ENCODE measurements around the gene SCYGR7. TPM values are rescaled to one million over a fixed set of nuclear protein-coding genes. Genes with fewer than 3 reads are reported as not detected.
"Not testable (repeated sequence)": the region's sequence is repeated elsewhere in the genome, so short reads cannot be mapped to it uniquely, and the experiment has no call there.

SCYGR7 gene
- total RNA-seq, 4 donors from 2014 or later: not detected

- TF ChIP-seq POLR2A (IDR thresholded peaks at IDR 0.05) (no peak), CTCF (IDR thresholded peaks at IDR 0.05 in 4 of 5, conservative IDR thresholded peaks at IDR 0.05 in 1 of 5) (no peak)
- intact Hi-C loops (cut with DNase I; ENCODE audit: low total_unique reads): no loop called here
- Histone ChIP-seq H3K4me1 (peaks cover 0 to 5% of the 10 kb centered on the region in 2 donors), H3K36me3 (no peaks in the 10 kb centered on the region), H3K4me3 (no peak overlapping the region), H3K27me3 (peaks cover 0 to 8% (median 0%) of the 10 kb centered on the region in 3 donors), H3K27ac (no peak overlapping the region), H3K9me3 (no peaks in the 10 kb centered on the region)
- in situ Hi-C loops (cut with MboI; ENCODE audit: low sequenced_read_pairs in 4 of 4): no loop called here
- ATAC-seq (no peak), DNase-seq (no peak)
Measured at GRCh38 chr2:227719641-227720040, 8.5 kb upstream of the SCYGR7 start.

DNA sequence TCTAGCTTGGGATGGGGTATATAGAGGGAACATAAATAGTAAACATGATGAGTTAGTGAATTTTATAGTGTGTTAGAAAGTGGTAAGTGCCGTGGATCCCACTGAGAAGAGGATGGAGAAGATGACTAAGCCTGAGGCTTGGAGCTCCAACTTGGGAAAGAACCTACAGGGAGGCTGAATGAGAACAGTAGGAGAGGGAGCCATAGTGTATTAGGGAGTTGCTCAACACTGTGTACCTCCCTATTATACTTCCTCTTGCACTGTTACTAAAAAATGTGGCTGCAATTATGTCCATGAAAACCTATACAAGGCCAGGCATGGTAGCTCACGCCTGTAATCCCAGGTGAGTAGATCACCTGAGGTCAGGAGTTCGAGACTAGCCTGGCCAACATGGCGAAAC, 7.5 kb upstream of the SCYGR7 start:
- no peak for TF ChIP-seq CTCF (IDR thresholded peaks at IDR 0.05 in 4 of 5, conservative IDR thresholded peaks at IDR 0.05 in 1 of 5)
- no peak for TF ChIP-seq POLR2A (IDR thresholded peaks at IDR 0.05)
- intact Hi-C loops (cut with DNase I; ENCODE audit: low total_unique reads): no loop called here
- in situ Hi-C loops (cut with MboI; ENCODE audit: low sequenced_read_pairs in 4 of 4): no loop called here
- no peak overlapping the region for H3K27ac ChIP-seq
- H3K27me3 ChIP-seq: peaks cover 0 to 8% (median 0%) of the 10 kb centered on the region in 3 donors
- no peak for ATAC-seq
- no peaks in the 10 kb centered on the region for H3K36me3 ChIP-seq
- H3K4me1 ChIP-seq: peaks cover 0 to 5% of the 10 kb centered on the region in 2 donors
- no peak overlapping the region for H3K4me3 ChIP-seq
- no peaks in the 10 kb centered on the region for H3K9me3 ChIP-seq
- no peak for DNase-seq

DNA sequence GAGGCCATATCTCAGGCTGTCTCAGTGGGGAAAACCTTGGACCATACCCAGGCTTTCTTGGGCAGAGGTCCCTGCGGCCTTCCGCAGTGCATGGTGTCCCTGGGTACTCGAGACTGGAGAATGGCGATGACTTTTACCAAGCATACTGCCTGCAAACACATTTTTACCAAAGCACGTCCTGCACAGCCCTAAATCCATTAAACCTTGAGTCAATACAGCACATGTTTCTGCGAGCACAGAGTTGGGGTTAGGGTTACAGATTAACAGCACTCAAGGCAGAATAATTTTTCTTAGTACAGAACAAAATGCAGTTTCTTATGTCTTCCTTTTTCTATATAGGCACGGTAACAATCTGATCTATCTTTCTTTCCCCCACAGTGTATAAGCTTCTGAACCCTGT, 5.3 kb upstream of the SCYGR7 start:
- H3K27me3 ChIP-seq; ATAC-seq; H3K27ac ChIP-seq; in situ Hi-C loops (cut with MboI; ENCODE audit: low sequenced_read_pairs in 4 of 4); H3K36me3 ChIP-seq; H3K9me3 ChIP-seq; H3K4me1 ChIP-seq; H3K4me3 ChIP-seq; intact Hi-C loops (cut with DNase I; ENCODE audit: low total_unique reads); DNase-seq: not testable (repeated sequence)

GRCh38 chr2:227724394-227725039, 3.6 kb upstream of the SCYGR7 start, which contains the start of gene SCYGR6:
Gene SCYGR6 (minus strand): TSS chr2:227724757. CDS start chr2:227724757, 0 bp downstream.
- ATAC-seq: no peak
- DNase-seq: no peak
- Histone ChIP-seq H3K9me3 (no peaks in the 10 kb centered on the region), H3K4me1 (no peaks in the 10 kb centered on the region), H3K27ac (no peak within 1 kb of the TSS), H3K4me3 (no peak within 1 kb of the TSS), H3K27me3 (peaks cover 0 to 4% (median 0%) of the 10 kb centered on the region in 3 donors), H3K36me3 (no peaks in the 10 kb centered on the region)
- intact Hi-C loops (cut with DNase I; ENCODE audit: low total_unique reads): no loop called here
- in situ Hi-C loops (cut with MboI; ENCODE audit: low sequenced_read_pairs in 4 of 4): no loop called here
- TF ChIP-seq CTCF (IDR thresholded peaks at IDR 0.05 in 4 of 5, conservative IDR thresholded peaks at IDR 0.05 in 1 of 5): no peak
- TF ChIP-seq POLR2A (IDR thresholded peaks at IDR 0.05): no peak

DNA sequence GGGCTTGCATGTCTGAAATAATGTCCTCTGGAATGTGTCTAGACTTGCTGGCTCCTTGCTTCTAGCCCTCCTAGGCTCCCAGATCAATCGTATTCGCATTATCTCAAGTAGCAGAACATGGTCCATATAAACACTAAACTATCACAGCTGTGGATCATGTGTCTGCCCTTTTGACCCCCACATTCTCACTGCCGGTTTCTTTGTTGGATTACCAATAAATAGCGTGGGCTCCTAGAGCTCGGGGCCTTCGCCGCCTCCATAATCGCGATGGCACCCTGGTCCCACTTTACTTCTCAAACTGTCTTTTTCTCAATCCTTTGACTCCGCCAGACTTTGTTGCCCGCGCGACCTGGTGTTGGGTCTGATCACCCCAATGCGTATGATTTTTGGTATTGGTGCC, 11.2 kb downstream of the SCYGR7 start:
- in situ Hi-C loops (cut with MboI; ENCODE audit: low sequenced_read_pairs in 4 of 4): no loop called here
- intact Hi-C loops (cut with DNase I; ENCODE audit: low total_unique reads): no loop called here
- Histone ChIP-seq H3K36me3 (no peaks in the 10 kb centered on the region), H3K4me1 (no peaks in the 10 kb centered on the region), H3K4me3 (no peak overlapping the region), H3K9me3 (no peaks in the 10 kb centered on the region), H3K27ac (no peak overlapping the region), H3K27me3 (no peaks in the 10 kb centered on the region)
- TF ChIP-seq POLR2A (IDR thresholded peaks at IDR 0.05) (no peak), CTCF (IDR thresholded peaks at IDR 0.05 in 4 of 5, conservative IDR thresholded peaks at IDR 0.05 in 1 of 5) (no peak)
- DNase-seq: no peak
- ATAC-seq: no peak

DNA sequence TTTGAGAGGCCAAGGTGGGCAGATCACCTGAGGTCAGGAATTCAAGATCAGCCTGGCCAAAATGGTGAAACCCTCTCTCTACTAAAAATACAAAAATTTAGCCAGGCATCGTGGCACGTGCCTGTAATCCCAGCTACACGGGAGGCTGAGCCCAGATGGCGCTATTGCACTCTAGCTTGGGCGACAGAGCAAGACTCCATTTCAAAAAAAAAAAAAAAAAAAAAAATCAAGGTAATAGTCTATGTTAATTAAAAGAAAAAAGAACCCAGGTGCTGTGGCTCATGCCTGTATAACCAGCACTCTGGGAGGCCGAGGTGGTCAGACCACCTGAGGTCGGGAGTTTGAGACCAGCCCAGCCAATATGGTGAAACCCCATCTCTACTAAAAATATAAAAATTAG, 12.6 kb downstream of the SCYGR7 start:
- H3K4me3 ChIP-seq; in situ Hi-C loops (cut with MboI; ENCODE audit: low sequenced_read_pairs in 4 of 4); DNase-seq; H3K27me3 ChIP-seq; H3K36me3 ChIP-seq; H3K4me1 ChIP-seq; H3K9me3 ChIP-seq; H3K27ac ChIP-seq; intact Hi-C loops (cut with DNase I; ENCODE audit: low total_unique reads); ATAC-seq: not testable (repeated sequence)

All from gastrocnemius medialis (tissue), 4 donors.